ENCODE measurements around the gene IL20RA.
A peak's percentile ranks its signal among the peaks of the same experiment; 100 is the strongest.

The IL20RA gene

GRCh38 chr6:137043710-137044365 is 927 bp downstream of the IL20RA start:
- no peak for DNase-seq

GRCh38 chr6:137040393-137040792 is 4.4 kb downstream of the IL20RA start:
- DNase-seq: no peak

- DNase-seq: no peak
Observed at GRCh38 chr6:137039010-137039409, 5.8 kb downstream of the IL20RA start.

- no peak for DNase-seq
Observed at GRCh38 chr6:137036566-137037300, 8.0 kb downstream of the IL20RA start.

- DNase-seq: no peak
Observed at GRCh38 chr6:137033828-137034227, 10.9 kb downstream of the IL20RA start.

- no peak for DNase-seq
Observed at GRCh38 chr6:137031122-137031521, 13.6 kb downstream of the IL20RA start.

- DNase-seq: no peak
Observed at GRCh38 chr6:137028912-137029311, 15.9 kb downstream of the IL20RA start.

- no peak for DNase-seq
Observed at GRCh38 chr6:137025786-137026730, 18.7 kb downstream of the IL20RA start.

GRCh38 chr6:137024237-137024990 is 20.4 kb downstream of the IL20RA start:
- DNase-seq: no peak

- no peak for DNase-seq
Observed at GRCh38 chr6:137020776-137021175, 24.0 kb downstream of the IL20RA start.

GRCh38 chr6:137019476-137020272 is 25.1 kb downstream of the IL20RA start:
- DNase-seq: no peak

GRCh38 chr6:137017081-137017480 is 27.7 kb downstream of the IL20RA start:
- no peak for DNase-seq

- DNase-seq: no peak
Observed at GRCh38 chr6:137016356-137016755, 28.4 kb downstream of the IL20RA start.

- no peak for DNase-seq
Observed at GRCh38 chr6:137015943-137016342, 28.8 kb downstream of the IL20RA start.

GRCh38 chr6:137013738-137014602 is 30.8 kb downstream of the IL20RA start:
- DNase-seq: peak; percentile 58

- no peak for DNase-seq
Observed at GRCh38 chr6:137013031-137013430, 31.7 kb downstream of the IL20RA start.

GRCh38 chr6:137011406-137011805 is 33.4 kb downstream of the IL20RA start:
- DNase-seq: no peak

GRCh38 chr6:137010128-137010718 is 34.5 kb downstream of the IL20RA start:
- DNase-seq: no peak

- DNase-seq: no peak
Observed at GRCh38 chr6:137008204-137008603, 36.6 kb downstream of the IL20RA start.

- no peak for DNase-seq
Observed at GRCh38 chr6:137006056-137006455, 38.7 kb downstream of the IL20RA start.

Data from eye (tissue), 1 donor.